Right renal cortex interstitium (tissue), 3 donors: ENCODE data around the gene SIGMAR1. TPM values are rescaled to one million over a fixed set of nuclear protein-coding genes. Genes with fewer than 3 reads are reported as not detected.
A peak's percentile ranks its signal among the peaks of the same experiment; 100 is the strongest.
"Not testable (repeated sequence)": the region's sequence is repeated elsewhere in the genome, so short reads cannot be mapped to it uniquely, and the experiment has no call there.

ENCODE experiments used
- DNase-seq, 3 donors: peaks; one replicate each; pipeline ENCODE4 v3.0.0-alpha.2; 2013; ENCODE audit warnings: low read depth in 3 of 3, low spot score in 2 of 3
- polyA plus RNA-seq, 3 donors: library from polyadenylated mRNA; unstranded; fragments of 120-200 nt; gene quantifications; one replicate each; pipeline ENCODE4 v1.2.1, GENCODE V29; 2013; ENCODE audit not compliant: insufficient read length in 3 of 3

Gene SIGMAR1
- polyA plus RNA-seq, 3 donors: 47.0 to 53.1 (median 48.1) TPM

- no peak for DNase-seq
These were observed 17.8 kb upstream of the SIGMAR1 start for GRCh38 chr9:34655394-34655793.

DNA sequence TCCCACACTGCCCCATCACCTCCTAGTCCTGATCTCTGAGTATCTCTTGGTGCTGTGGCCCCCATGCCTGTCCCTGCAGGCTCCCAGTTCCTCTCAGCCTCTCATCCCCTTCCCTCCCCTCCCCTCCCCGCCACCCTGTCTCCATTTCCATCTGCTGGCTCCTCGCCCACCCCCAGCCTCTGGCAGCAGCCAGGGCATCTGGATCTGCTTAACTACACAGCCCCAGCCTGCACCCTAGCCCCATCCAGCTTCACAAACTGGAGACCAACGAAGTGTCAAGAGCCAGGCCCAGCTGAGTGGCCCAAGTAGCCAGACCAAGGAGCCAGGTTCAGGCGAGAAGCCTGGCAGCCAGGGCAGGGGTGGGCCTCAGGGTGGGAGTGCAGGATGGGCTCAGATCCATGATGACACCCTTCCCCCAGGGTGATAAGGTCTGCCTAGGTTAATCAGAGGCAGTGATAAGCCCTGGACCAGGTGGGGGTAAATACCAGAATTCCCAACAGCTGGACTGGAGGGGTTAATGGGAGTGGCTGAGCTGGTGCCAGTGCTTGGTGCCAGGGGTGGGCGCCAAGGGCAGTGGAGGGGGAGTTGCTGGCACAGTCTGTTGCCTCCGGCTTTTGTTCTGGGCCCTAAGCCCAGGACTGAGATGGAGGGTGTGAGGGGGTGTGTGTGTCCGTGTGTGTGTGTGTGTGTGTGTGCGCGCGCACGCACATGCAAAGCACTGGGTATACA lies 16.9 kb upstream of the SIGMAR1 start:
- no peak for DNase-seq

DNA sequence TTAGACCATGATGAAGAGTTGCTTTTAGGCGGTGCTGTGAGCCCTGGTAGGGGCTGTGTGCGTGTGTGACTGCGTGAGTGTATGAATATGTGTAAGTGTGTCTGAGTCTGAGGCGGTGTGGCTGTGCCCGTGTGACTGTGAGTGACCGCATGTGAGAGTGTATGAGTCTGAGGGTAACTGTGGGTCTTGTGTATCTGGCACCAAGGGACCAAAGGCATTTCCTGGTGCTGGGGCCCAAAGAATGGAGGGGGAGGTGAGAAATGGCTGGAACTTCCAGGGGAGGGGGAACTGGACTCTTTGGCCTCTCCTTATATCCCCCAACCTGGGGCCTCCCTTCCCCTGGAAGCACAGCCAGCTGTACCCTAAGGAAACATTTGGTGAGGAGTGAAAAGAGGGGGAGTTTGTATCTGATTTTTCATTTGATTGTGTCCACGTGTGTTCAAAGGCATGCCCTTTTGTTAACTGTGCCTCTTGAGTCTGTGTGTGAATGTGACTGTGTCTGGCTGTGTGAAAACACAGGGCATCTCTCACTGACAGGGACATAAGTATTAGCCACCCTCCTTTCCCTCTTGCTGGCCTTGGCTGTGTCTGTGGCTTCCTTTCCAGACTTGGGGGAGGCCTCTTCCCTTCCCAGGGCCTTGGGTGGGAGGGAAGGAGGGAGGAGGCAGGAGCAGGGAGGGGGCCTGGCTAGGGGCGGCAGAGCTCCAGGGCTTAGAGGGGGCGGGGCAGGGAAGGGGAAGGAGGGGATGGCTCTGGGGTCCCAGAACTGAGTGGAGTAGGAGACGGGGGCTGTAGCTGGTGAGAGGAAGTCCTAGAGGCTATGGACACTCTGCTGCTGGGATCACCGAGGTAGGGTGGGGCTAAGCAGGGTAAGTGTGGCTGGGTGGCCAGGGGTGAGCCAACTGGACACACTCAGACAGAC lies 15.8 kb upstream of the SIGMAR1 start:
- DNase-seq: no peak

DNA sequence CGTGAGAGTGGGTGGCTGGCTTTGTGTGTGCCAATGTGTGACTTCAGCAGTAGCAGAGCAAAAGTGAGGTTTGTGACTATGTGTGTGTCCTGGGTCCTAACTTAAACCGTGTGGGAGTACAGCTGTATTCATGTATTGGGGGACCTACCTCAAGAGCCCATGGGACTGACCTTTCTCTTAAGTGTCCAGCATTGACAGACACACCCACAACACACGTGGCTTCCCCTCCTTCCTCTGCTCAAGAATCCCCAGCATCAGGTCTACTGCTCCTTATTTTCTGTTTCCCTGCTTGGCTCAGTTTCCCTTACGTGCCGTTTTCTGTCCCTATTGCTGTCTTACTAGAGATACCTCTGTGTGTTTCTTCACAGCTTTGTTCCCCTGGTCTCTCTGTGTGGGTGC lies 15.0 kb upstream of the SIGMAR1 start:
- no peak for DNase-seq

GRCh38 chr9:34651876-34652601 lies 14.5 kb upstream of the SIGMAR1 start, which contains the start of gene IL11RA:
Gene IL11RA, plus strand, starts transcription at chr9:34652185. Its CDS starts 3,033 bp downstream, at chr9:34655218.
- no peak for DNase-seq

DNA sequence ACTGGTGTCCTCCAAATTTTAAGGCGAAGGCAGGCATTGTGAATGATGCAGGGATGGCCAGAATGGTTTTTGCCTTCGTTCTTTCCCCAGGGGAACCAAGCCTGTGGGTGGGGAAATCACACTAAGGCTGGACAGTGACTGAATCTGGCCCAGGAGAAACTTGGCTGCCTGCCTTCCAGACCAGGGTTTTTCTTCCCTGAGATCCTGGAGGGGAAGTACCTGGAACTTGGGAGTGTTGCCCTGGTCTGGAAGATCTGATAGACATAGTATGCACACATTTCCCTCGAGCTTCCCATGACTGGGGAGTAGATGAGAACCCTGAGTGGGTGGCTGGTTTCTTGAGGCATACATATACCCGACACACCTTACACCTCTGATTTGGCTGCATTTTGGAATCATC lies 13.7 kb upstream of the SIGMAR1 start:
- no peak for DNase-seq

GRCh38 chr9:34650816-34651215 lies 13.2 kb upstream of the SIGMAR1 start:
- no peak for DNase-seq

DNA sequence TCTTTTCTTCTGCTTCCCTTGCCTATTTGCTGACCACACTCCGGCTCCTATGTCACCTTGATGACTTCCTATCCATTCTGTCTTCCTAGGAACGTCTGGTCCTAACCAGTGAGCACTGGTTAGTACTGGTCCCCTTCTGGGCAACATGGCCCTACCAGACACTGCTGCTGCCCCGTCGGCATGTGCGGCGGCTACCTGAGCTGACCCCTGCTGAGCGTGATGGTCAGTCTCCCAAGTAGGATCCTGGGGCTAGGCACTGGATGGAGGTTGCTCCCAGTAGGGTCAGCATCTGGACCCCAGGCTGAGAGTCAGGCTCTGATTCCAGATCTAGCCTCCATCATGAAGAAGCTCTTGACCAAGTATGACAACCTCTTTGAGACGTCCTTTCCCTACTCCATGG lies 11.1 kb upstream of the SIGMAR1 start:
- DNase-seq: no peak

DNA sequence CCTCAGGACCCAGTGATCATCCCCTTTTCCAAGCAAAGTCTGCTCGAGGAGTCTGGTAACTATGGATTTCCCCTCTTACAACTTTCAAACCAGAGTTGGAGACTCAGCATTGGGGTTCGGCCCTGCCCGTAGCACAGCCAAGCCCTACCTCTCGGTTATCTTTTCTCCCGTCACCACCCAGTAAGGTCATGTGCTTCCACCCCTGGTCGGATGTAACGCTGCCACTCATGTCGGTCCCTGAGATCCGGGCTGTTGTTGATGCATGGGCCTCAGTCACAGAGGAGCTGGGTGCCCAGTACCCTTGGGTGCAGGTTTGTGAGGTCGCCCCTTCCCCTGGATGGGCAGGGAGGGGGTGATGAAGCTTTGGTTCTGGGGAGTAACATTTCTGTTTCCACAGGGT lies 10.1 kb upstream of the SIGMAR1 start:
- no peak for DNase-seq

- no peak for DNase-seq
These were observed 9.5 kb upstream of the SIGMAR1 start for GRCh38 chr9:34647084-34647403.

DNA sequence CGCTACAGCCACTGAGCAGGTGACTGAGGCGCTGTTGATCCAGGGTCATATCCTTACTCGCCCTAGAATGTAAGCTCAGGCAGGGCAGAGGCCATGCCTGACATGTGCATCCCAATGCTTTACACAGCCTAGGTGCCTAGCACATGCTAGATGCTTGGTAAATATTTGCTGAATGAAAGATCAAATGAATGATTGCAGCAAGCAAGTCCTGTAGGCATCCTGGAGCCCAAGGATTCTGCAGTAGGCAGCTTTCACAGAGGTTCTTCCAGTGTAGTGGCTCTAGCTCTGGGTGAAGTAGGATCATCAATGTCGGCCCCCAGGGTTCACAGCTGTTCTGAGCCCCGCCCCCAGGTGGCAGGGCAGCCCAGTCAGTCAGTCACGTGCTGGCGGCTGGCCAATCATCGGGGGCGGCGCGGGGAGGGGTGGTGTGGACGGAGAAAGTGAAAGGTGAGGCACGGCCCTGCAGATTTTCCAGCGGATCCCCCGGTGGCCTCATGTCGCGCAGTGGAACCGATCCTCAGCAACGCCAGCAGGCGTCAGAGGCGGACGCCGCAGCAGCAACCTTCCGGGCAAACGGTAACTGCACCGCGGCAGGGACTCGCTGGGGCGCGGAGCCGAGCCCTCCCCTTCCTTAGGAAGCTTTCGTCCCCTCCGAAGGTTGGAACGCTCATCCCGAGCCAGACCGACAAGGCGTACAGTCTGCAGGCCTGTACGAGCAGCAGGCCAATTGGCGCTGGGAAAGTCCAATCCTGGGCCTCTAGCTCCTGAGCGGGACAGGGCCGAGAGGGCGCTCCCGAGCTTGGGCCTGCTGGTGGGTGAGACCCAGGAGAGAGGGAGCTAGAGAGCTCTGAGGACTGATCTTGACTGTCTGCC lies 8.9 kb upstream of the SIGMAR1 start, which contains the start of gene GALT:
Gene GALT (plus strand): TSS at position 465 of the 873 bp plus-strand sequence. CDS start 30 bp downstream, at position 495.
- peak in 1 of 3 donors; percentile 84 for DNase-seq

GRCh38 chr9:34644766-34645314 lies 7.3 kb upstream of the SIGMAR1 start:
- DNase-seq: no peak

DNA sequence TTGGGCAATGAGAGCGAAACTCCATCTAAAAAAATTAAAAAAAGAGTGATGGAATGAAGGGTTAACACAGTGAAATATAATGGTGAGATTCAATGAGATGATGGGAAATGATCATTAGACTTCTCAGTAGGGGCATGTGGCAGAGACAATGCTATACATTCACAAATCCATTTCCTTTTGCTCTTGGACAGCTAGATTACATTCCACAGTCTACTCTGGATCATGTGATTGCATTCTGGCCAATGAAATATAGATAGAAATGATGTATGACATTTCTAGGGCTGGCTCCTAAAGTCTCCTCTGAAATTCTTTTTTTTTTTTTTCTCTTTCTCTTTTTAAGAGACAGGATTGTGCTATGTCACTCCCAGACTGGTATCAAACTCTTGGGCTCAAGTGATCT lies 5.1 kb upstream of the SIGMAR1 start:
- DNase-seq: no peak

- DNase-seq: not testable (repeated sequence)
These were observed 1.7 kb upstream of the SIGMAR1 start for GRCh38 chr9:34639322-34639721.

- no peak for DNase-seq
These were observed 505 bp upstream of the SIGMAR1 start for GRCh38 chr9:34638138-34638445.

DNA sequence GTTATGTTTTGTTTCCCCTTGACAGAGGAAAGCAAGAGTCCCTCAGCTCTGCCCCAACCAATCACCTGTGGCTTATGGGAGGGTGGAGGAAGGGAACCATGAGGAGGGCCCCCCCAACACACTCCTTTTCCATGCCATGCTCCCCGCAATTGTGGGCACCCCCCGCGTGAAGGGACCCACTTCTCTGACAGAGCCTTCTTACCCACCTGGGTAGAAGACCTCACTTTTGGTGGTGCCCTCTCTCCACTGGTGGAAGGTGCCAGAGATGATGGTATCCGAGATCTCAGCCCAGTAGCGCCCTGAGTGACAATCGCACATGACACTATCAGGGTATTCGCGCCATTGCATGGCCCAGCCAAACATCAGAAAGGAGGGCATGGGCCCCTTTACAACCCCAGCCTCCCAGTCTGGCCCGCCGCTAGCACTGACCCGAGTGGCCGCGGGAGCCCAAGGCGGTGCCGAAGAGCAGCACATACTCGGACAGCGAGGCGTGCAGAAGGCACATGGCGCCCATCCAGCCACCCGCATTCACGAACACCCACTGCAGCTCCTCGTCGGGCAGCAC lies 714 bp downstream of the SIGMAR1 start:
- no peak for DNase-seq

- DNase-seq: no peak
These were observed 2.0 kb downstream of the SIGMAR1 start for GRCh38 chr9:34635556-34635955.

DNA sequence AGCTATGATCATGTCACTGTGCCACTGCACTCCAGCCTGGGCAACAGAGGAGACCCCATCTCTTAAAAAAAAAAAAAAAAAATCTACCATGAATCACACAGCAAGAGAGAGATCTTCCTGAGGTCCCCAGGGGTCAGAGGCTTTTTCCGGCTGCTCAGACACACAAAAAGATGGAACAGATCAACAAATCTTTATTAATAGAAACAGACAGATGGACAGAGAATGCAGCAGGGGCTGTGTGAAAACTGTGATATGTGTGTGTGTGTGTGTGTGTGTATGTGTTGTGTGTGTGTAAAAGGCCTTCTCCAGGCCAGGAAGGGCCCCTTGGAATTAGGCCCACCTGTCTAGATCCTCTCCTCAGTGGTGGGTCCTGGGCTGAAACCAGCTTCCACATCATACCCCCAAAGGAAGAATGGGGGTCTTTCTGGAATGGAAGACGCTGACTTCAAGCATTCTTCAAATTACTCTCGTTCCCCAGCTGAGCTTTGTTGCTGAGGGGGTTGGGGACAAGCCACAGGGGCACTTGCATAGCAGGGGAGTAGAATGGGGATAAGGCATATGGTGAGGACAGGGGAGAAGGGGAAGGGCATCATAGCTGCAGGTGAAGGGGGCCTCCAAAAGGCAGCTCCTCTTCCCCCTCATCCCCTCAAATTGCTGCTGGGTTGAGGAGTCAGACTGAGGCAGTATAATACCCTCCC lies 2.9 kb downstream of the SIGMAR1 start:
- DNase-seq: no peak
